ENCODE data around the gene PDZD2.

Gene PDZD2

DNA sequence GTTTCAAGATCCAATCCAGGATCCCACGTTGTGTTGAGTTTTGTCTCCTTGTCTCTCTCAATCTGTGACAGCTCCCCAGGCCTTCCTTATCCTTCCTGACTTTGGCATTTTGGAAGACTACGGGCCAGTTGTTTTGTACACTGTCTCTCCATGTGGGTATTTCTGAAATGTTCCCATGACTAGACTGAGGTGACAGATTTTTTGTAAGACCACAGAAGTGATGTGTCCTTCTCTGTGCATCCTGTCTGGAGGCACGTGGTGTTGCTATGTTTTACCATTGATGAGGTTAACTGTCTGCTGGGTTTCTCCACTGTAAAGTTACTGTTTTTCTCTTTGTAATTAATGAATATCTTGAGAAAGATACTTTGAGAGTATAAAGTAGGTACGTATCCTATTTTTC is 15.7 kb upstream of the PDZD2 start:
- TF ChIP-seq, protein P1, sequence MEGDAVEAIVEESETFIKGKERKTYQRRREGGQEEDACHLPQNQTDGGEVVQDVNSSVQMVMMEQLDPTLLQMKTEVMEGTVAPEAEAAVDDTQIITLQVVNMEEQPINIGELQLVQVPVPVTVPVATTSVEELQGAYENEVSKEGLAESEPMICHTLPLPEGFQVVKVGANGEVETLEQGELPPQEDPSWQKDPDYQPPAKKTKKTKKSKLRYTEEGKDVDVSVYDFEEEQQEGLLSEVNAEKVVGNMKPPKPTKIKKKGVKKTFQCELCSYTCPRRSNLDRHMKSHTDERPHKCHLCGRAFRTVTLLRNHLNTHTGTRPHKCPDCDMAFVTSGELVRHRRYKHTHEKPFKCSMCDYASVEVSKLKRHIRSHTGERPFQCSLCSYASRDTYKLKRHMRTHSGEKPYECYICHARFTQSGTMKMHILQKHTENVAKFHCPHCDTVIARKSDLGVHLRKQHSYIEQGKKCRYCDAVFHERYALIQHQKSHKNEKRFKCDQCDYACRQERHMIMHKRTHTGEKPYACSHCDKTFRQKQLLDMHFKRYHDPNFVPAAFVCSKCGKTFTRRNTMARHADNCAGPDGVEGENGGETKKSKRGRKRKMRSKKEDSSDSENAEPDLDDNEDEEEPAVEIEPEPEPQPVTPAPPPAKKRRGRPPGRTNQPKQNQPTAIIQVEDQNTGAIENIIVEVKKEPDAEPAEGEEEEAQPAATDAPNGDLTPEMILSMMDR (IDR thresholded peaks at IDR 0.05) = no peak
- no peak for TF ChIP-seq ZFX (IDR thresholded peaks at IDR 0.05; ENCODE audit: borderline replicate concordance)
- no peak overlapping the region for H3K27ac ChIP-seq

DNA sequence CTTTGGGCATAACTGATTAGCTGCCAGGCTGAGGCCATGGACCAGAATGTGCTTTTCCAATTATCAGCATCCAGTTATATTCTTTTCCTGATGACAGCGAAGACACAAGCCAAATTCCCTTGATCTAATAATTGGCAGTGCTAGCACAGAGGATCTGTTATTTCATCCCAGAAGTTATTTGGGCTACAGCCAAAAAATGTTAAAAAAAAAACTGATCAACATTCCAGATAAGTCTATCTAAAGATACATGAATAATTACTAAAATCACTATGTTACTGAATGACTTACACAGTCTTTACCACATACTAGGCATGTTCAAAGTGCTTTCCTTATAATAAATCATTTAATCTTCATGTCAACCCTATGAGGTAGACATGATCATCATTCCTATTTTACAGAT is 13.5 kb upstream of the PDZD2 start:
- TF ChIP-seq, protein P1 (IDR thresholded peaks at IDR 0.05) = no peak
- TF ChIP-seq ZFX (IDR thresholded peaks at IDR 0.05; ENCODE audit: borderline replicate concordance) = no peak

DNA sequence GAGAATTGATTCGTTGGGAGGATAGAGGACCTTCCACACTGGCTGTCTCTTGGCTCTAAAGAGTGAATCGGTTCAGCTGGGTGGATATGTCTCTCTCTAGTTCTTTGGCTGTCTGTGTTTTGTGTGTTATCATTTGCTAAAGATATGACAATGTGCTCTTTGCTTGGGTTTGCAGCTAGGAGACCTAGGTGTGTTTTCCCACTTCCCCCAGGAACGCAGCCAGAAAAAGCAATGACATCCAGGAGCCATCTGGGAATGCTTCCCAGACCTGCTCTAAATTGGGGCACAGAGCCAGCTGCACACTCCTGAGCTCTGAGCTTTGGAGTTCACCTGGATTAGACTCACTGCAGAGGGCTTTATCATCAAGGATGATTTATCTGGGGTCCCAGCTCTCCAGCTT is 12.8 kb upstream of the PDZD2 start:
- TF ChIP-seq, protein P1 (IDR thresholded peaks at IDR 0.05) = no peak
- no peak for TF ChIP-seq ZFX (IDR thresholded peaks at IDR 0.05; ENCODE audit: borderline replicate concordance)
- H3K27ac ChIP-seq = no peak overlapping the region

More for the DNA sequence above, 13.5 kb upstream of the PDZD2 start:
- H3K27ac ChIP-seq = no peak overlapping the region

GRCh38 chr5:31626604-31627234 is 12.2 kb upstream of the PDZD2 start:
- no peak for TF ChIP-seq ZFX (IDR thresholded peaks at IDR 0.05; ENCODE audit: borderline replicate concordance)
- TF ChIP-seq, protein P1 (IDR thresholded peaks at IDR 0.05) = no peak
- H3K27ac ChIP-seq = no peak overlapping the region

GRCh38 chr5:31630931-31631330 is 8.0 kb upstream of the PDZD2 start:
- TF ChIP-seq, protein P1 (IDR thresholded peaks at IDR 0.05) = no peak
- TF ChIP-seq ZFX (IDR thresholded peaks at IDR 0.05; ENCODE audit: borderline replicate concordance) = no peak
- no peak overlapping the region for H3K27ac ChIP-seq

DNA sequence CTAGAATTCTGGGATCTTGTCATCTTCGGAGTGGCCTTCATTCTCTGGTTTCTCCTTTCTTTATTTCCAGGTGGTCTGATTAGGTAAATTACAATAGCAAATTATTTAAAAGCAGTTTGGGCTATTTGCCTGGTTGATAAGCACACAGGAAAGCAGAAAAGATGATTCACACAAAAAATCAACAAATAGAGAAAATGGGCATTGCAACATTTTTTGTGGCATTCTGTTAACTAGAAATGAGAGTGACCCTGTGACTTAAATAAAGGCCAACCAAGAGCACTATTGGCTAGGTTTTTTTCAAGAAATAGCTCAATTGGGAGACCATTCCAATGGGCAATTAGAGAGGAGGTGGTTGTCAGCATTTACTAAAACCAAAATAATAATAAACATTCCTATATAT is 6.5 kb upstream of the PDZD2 start:
- TF ChIP-seq, protein P1 (IDR thresholded peaks at IDR 0.05) = no peak
- no peak for TF ChIP-seq ZFX (IDR thresholded peaks at IDR 0.05; ENCODE audit: borderline replicate concordance)
- no peak overlapping the region for H3K27ac ChIP-seq

GRCh38 chr5:31635446-31635845 is 3.5 kb upstream of the PDZD2 start:
- no peak for TF ChIP-seq ZFX (IDR thresholded peaks at IDR 0.05; ENCODE audit: borderline replicate concordance)
- TF ChIP-seq, protein P1 (IDR thresholded peaks at IDR 0.05) = no peak

More at GRCh38 chr5:31635446-31635845, 3.5 kb upstream of the PDZD2 start:
- H3K27ac ChIP-seq = no peak overlapping the region

Data from 22Rv1 (cell line).